WTC11 (cell line): ENCODE data around the gene TMEM127.

Experiments used
- CREB1 ChIP-seq: sonication (generic); formaldehyde crosslinking; IDR thresholded peaks from 2 replicates; pipeline ENCODE4 v1.8.0; 2023; ENCODE audit warnings: mild to moderate bottlenecking, missing genetic modification reagents
- ELF4 ChIP-seq: sonication (generic); formaldehyde crosslinking; IDR thresholded peaks from 2 replicates; pipeline ENCODE4 v1.8.1; 2022; ENCODE audit warnings: low read depth, mild to moderate bottlenecking, moderate library complexity, missing genetic modification reagents
- GABPB1 ChIP-seq: sonication (generic); formaldehyde crosslinking; IDR thresholded peaks from 2 replicates; pipeline ENCODE4 v1.8.1; 2023; ENCODE audit warnings: mild to moderate bottlenecking, missing genetic modification reagents
- TEAD4 ChIP-seq: sonication (generic); formaldehyde crosslinking; IDR thresholded peaks from 2 replicates; pipeline ENCODE4 v1.8.0; 2022; ENCODE audit warnings: mild to moderate bottlenecking, missing genetic modification reagents
- TF ChIP-seq, protein P1 (sequence below): sonication (generic); formaldehyde crosslinking; IDR thresholded peaks from 2 replicates; pipeline ENCODE4 v1.8.0; 2023; ENCODE audit warnings: missing genetic modification reagents
- TF ChIP-seq, protein P2 (sequence below): sonication (generic); formaldehyde crosslinking; IDR thresholded peaks from 2 replicates; pipeline ENCODE4 v1.8.1; 2022; ENCODE audit warnings: low read depth, mild to moderate bottlenecking, moderate library complexity, missing genetic modification reagents, borderline replicate concordance
- TF ChIP-seq, protein P3 (sequence below): sonication (generic); formaldehyde crosslinking; IDR thresholded peaks from 2 replicates; pipeline ENCODE4 v1.8.0; 2022; ENCODE audit warnings: mild to moderate bottlenecking, missing genetic modification reagents
- TF ChIP-seq, protein P4 (sequence below): fragments of 200-600 bp; IDR thresholded peaks from 2 replicates; pipeline ENCODE4 v1.8.0; 2022; ENCODE audit warnings: antibody characterized with exemption

DNA sequence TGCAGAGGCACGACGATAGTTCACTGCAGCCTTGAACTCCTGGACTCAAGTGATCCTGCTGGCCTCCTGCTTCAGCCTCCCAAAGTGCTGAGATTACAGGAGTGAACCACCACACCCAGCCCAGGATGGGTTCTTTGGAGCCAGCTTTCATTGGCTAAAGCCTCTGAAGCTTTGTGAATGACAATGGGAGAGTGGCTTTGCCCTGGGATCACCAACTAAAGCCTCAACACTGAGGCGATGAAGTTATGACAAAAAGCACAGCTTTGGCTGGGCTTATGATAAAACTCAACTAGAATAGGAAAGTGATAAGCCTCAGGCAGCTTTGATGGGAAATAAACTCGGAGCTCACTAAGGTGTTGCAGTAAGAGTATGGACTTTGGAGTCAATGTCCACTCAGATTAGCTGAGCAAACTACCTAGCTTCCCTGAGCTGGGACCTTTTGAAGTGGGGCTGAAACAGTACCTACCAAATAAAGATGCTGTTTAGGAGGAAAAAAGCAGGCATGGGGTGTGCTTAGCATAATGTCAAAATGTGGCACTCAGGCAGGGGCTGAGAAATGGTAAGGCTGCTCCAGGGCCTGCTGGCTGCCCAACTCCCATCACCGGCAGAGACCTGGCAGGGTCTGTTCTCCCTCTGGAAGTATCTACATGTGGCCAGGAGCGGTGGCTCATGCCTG lies 4.3 kb downstream of the TMEM127 start:
- TF ChIP-seq, protein P1, sequence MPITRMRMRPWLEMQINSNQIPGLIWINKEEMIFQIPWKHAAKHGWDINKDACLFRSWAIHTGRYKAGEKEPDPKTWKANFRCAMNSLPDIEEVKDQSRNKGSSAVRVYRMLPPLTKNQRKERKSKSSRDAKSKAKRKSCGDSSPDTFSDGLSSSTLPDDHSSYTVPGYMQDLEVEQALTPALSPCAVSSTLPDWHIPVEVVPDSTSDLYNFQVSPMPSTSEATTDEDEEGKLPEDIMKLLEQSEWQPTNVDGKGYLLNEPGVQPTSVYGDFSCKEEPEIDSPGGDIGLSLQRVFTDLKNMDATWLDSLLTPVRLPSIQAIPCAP (CRISPR knock-in tag) = no peak
- TF ChIP-seq, protein P2, sequence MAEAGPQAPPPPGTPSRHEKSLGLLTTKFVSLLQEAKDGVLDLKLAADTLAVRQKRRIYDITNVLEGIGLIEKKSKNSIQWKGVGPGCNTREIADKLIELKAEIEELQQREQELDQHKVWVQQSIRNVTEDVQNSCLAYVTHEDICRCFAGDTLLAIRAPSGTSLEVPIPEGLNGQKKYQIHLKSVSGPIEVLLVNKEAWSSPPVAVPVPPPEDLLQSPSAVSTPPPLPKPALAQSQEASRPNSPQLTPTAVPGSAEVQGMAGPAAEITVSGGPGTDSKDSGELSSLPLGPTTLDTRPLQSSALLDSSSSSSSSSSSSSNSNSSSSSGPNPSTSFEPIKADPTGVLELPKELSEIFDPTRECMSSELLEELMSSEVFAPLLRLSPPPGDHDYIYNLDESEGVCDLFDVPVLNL (CRISPR knock-in tag) = no peak
- no peak for TF ChIP-seq TEAD4 (CRISPR knock-in tag)
- TF ChIP-seq, protein P3, sequence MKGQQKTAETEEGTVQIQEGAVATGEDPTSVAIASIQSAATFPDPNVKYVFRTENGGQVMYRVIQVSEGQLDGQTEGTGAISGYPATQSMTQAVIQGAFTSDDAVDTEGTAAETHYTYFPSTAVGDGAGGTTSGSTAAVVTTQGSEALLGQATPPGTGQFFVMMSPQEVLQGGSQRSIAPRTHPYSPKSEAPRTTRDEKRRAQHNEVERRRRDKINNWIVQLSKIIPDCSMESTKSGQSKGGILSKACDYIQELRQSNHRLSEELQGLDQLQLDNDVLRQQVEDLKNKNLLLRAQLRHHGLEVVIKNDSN (CRISPR knock-in tag) = no peak
- no peak for TF ChIP-seq CREB1 (CRISPR knock-in tag)
- no peak for TF ChIP-seq GABPB1 (CRISPR knock-in tag)
- TF ChIP-seq, protein P4, sequence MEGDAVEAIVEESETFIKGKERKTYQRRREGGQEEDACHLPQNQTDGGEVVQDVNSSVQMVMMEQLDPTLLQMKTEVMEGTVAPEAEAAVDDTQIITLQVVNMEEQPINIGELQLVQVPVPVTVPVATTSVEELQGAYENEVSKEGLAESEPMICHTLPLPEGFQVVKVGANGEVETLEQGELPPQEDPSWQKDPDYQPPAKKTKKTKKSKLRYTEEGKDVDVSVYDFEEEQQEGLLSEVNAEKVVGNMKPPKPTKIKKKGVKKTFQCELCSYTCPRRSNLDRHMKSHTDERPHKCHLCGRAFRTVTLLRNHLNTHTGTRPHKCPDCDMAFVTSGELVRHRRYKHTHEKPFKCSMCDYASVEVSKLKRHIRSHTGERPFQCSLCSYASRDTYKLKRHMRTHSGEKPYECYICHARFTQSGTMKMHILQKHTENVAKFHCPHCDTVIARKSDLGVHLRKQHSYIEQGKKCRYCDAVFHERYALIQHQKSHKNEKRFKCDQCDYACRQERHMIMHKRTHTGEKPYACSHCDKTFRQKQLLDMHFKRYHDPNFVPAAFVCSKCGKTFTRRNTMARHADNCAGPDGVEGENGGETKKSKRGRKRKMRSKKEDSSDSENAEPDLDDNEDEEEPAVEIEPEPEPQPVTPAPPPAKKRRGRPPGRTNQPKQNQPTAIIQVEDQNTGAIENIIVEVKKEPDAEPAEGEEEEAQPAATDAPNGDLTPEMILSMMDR = no peak
- TF ChIP-seq ELF4 = no peak
